SK-N-SH treated with all-trans-retinoic acid at 6 μM for 48 hours (cell line): Measurements from ENCODE around the gene DYNC1LI1.
A peak's percentile ranks its signal among the peaks of the same experiment; 100 is the strongest.

ENCODE experiments used
- ATAC-seq: fragments of 200-7000 bp; cut with Tn5 transposase; 3 replicates; pipeline ENCODE4 v1.9.1; 2020; ENCODE audit warnings: mild to moderate bottlenecking, moderate library complexity
- BACH2 ChIP-seq: fragments of 250-450 bp; sonication (Bioruptor Pico); IDR thresholded peaks from 2 replicates; pipeline ENCODE4 v1.9.0; 2021; ENCODE audit warnings: mild to moderate bottlenecking, borderline replicate concordance
- CREB5 ChIP-seq: fragments of 250-450 bp; sonication (Bioruptor Pico); IDR thresholded peaks from 2 replicates; pipeline ENCODE4 v1.5.1; 2020; ENCODE audit warnings: low read depth, mild to moderate bottlenecking, moderate library complexity
- CSDC2 ChIP-seq: fragments of 250-450 bp; sonication (Bioruptor Pico); IDR thresholded peaks from 2 replicates; pipeline ENCODE4 v1.5.0; 2020; ENCODE audit warnings: mild to moderate bottlenecking, moderate library complexity
- ESRRG ChIP-seq: fragments of 250-450 bp; sonication (Bioruptor Pico); IDR thresholded peaks from 2 replicates; pipeline ENCODE4 v1.6.1; 2021; ENCODE audit warnings: mild to moderate bottlenecking
- GLIS3 ChIP-seq: fragments of 250-450 bp; sonication (Bioruptor Pico); IDR thresholded peaks from 2 replicates; pipeline ENCODE4 v1.5.0; 2020; ENCODE audit warnings: mild to moderate bottlenecking, moderate library complexity
- ISL1 ChIP-seq: fragments of 250-450 bp; sonication (Bioruptor Pico); IDR thresholded peaks from 2 replicates; pipeline ENCODE4 v2.1.2; 2022; ENCODE audit warnings: mild to moderate bottlenecking, moderate library complexity
- OSR1 ChIP-seq: fragments of 250-450 bp; sonication (Bioruptor Pico); IDR thresholded peaks from 2 replicates; pipeline ENCODE4 v1.8.0; 2022; ENCODE audit warnings: moderate library complexity, mild to moderate bottlenecking, inconsistent platforms
- PATZ1 ChIP-seq: fragments of 250-450 bp; sonication (Bioruptor Pico); IDR thresholded peaks from 2 replicates; pipeline ENCODE4 v1.8.0; 2020; ENCODE audit warnings: mild to moderate bottlenecking, moderate library complexity, borderline replicate concordance
- PPARA ChIP-seq: fragments of 250-450 bp; sonication (Bioruptor Pico); IDR thresholded peaks from 2 replicates; pipeline ENCODE4 v1.5.0; 2020; ENCODE audit warnings: mild to moderate bottlenecking, borderline replicate concordance
- RARB ChIP-seq: fragments of 250-450 bp; sonication (Bioruptor Pico); IDR thresholded peaks from 2 replicates; pipeline ENCODE4 v1.8.0; 2021; ENCODE audit warnings: mild to moderate bottlenecking, moderate library complexity
- SNAI2 ChIP-seq: fragments of 250-450 bp; sonication (Bioruptor Pico); IDR thresholded peaks from 2 replicates; pipeline ENCODE4 v1.5.0; 2020; ENCODE audit warnings: mild to moderate bottlenecking, moderate library complexity
- TOX ChIP-seq: fragments of 250-450 bp; sonication (Bioruptor Pico); IDR thresholded peaks from 2 replicates; pipeline ENCODE4 v1.8.0; 2021; ENCODE audit warnings: mild to moderate bottlenecking, moderate library complexity, borderline replicate concordance
- ZC3H10 ChIP-seq: fragments of 250-450 bp; sonication (Bioruptor Pico); IDR thresholded peaks from 2 replicates; pipeline ENCODE4 v1.5.1; 2021; ENCODE audit warnings: mild to moderate bottlenecking, moderate library complexity
- ZFP3 ChIP-seq: fragments of 250-450 bp; sonication (Bioruptor Pico); IDR thresholded peaks from 2 replicates; pipeline ENCODE4 v1.5.0; 2020; ENCODE audit warnings: mild to moderate bottlenecking, moderate library complexity
- ZNF70 ChIP-seq: fragments of 450-650 bp; formaldehyde crosslinking; IDR thresholded peaks from 2 replicates; pipeline ENCODE4 v1.5.0; 2020; ENCODE audit warnings: mild to moderate bottlenecking, moderate library complexity
- ZNF8 ChIP-seq: fragments of 450-650 bp; formaldehyde crosslinking; IDR thresholded peaks from 2 replicates; pipeline ENCODE4 v1.5.0; 2020; ENCODE audit warnings: mild to moderate bottlenecking, moderate library complexity
- TF ChIP-seq, protein P1 (sequence below): fragments of 250-450 bp; sonication (Bioruptor Pico); IDR thresholded peaks from 2 replicates; pipeline ENCODE4 v1.5.1; 2021; ENCODE audit warnings: mild to moderate bottlenecking, moderate library complexity
- TF ChIP-seq, protein P2 (sequence below): fragments of 250-450 bp; sonication (Bioruptor Pico); IDR thresholded peaks from 2 replicates; pipeline ENCODE4 v1.8.0; 2021; ENCODE audit warnings: low read depth, mild to moderate bottlenecking, moderate library complexity, borderline replicate concordance
- TF ChIP-seq, protein P3 (sequence below): fragments of 250-450 bp; sonication (Bioruptor Pico); IDR thresholded peaks from 2 replicates; pipeline ENCODE4 v1.5.0; 2020; ENCODE audit warnings: mild to moderate bottlenecking, moderate library complexity

Gene DYNC1LI1

GRCh38 chr3:32511005-32511404 lies 59.7 kb downstream of the DYNC1LI1 start:
- TF ChIP-seq, protein P1, sequence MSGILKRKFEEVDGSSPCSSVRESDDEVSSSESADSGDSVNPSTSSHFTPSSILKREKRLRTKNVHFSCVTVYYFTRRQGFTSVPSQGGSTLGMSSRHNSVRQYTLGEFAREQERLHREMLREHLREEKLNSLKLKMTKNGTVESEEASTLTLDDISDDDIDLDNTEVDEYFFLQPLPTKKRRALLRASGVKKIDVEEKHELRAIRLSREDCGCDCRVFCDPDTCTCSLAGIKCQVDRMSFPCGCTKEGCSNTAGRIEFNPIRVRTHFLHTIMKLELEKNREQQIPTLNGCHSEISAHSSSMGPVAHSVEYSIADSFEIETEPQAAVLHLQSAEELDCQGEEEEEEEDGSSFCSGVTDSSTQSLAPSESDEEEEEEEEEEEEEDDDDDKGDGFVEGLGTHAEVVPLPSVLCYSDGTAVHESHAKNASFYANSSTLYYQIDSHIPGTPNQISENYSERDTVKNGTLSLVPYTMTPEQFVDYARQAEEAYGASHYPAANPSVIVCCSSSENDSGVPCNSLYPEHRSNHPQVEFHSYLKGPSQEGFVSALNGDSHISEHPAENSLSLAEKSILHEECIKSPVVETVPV (CRISPR knock-in tag): no peak
- TF ChIP-seq, protein P2, sequence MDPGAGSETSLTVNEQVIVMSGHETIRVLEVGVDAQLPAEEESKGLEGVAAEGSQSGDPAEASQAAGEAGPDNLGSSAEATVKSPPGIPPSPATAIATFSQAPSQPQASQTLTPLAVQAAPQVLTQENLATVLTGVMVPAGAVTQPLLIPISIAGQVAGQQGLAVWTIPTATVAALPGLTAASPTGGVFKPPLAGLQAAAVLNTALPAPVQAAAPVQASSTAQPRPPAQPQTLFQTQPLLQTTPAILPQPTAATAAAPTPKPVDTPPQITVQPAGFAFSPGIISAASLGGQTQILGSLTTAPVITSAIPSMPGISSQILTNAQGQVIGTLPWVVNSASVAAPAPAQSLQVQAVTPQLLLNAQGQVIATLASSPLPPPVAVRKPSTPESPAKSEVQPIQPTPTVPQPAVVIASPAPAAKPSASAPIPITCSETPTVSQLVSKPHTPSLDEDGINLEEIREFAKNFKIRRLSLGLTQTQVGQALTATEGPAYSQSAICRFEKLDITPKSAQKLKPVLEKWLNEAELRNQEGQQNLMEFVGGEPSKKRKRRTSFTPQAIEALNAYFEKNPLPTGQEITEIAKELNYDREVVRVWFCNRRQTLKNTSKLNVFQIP (CRISPR knock-in tag): no peak
- TF ChIP-seq ZFP3 (CRISPR knock-in tag) (no peak), ZNF8 (CRISPR knock-in tag) (no peak), PATZ1 (CRISPR knock-in tag) (no peak), ZNF70 (CRISPR knock-in tag) (no peak), TOX (CRISPR knock-in tag) (no peak), CREB5 (CRISPR knock-in tag) (no peak), GLIS3 (CRISPR knock-in tag) (no peak), ZC3H10 (no peak), ISL1 (no peak), ESRRG (CRISPR knock-in tag) (no peak), BACH2 (CRISPR knock-in tag) (no peak)
- TF ChIP-seq, protein P3, sequence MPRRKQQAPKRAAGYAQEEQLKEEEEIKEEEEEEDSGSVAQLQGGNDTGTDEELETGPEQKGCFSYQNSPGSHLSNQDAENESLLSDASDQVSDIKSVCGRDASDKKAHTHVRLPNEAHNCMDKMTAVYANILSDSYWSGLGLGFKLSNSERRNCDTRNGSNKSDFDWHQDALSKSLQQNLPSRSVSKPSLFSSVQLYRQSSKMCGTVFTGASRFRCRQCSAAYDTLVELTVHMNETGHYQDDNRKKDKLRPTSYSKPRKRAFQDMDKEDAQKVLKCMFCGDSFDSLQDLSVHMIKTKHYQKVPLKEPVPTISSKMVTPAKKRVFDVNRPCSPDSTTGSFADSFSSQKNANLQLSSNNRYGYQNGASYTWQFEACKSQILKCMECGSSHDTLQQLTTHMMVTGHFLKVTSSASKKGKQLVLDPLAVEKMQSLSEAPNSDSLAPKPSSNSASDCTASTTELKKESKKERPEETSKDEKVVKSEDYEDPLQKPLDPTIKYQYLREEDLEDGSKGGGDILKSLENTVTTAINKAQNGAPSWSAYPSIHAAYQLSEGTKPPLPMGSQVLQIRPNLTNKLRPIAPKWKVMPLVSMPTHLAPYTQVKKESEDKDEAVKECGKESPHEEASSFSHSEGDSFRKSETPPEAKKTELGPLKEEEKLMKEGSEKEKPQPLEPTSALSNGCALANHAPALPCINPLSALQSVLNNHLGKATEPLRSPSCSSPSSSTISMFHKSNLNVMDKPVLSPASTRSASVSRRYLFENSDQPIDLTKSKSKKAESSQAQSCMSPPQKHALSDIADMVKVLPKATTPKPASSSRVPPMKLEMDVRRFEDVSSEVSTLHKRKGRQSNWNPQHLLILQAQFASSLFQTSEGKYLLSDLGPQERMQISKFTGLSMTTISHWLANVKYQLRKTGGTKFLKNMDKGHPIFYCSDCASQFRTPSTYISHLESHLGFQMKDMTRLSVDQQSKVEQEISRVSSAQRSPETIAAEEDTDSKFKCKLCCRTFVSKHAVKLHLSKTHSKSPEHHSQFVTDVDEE (CRISPR knock-in tag): no peak
- ATAC-seq: no peak

DNA sequence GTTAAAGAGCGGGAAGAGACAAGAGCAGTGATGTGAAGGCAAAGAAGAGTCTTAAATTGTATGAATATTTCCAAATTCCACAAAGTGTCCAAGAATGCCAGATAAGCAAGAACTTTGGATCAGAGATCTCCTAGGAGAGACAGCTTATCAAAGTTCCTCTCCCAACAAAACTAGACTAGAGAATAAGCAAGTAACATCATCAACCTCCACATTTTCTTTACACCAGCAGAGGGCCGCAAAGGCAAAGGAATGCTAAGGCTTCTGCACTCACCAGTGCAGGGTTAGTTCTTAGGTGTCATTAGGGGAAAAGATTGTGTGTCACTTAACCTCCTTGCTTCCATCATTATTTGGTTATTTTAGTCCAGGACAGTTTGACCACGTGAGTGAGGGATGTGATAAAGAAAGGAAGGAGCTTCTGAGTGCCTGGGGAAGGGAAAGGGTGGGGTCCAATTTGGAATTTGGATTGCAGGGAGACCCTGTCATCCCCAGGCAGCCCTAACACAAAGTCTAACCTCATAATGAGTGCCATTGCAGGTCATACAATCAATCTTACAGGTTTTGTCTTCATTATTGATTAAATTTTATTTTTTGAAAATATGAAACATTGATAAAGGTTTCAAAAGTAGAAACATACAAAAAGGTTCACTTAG lies 60.5 kb downstream of the DYNC1LI1 start:
- no peak for TF ChIP-seq CREB5 (CRISPR knock-in tag)
- TF ChIP-seq SNAI2 (CRISPR knock-in tag): no peak
- no peak for TF ChIP-seq ZNF70 (CRISPR knock-in tag)
- TF ChIP-seq RARB (CRISPR knock-in tag): no peak
- TF ChIP-seq CSDC2 (CRISPR knock-in tag): no peak
- TF ChIP-seq ZNF8 (CRISPR knock-in tag): no peak
- TF ChIP-seq, protein P3 (CRISPR knock-in tag): no peak
- TF ChIP-seq OSR1 (CRISPR knock-in tag): no peak
- TF ChIP-seq PPARA (CRISPR knock-in tag): no peak

More for the DNA sequence above, 60.5 kb downstream of the DYNC1LI1 start:
- peak; percentile 99 for ATAC-seq
